ENCODE measurements around the gene HYPK.

Gene HYPK

DNA sequence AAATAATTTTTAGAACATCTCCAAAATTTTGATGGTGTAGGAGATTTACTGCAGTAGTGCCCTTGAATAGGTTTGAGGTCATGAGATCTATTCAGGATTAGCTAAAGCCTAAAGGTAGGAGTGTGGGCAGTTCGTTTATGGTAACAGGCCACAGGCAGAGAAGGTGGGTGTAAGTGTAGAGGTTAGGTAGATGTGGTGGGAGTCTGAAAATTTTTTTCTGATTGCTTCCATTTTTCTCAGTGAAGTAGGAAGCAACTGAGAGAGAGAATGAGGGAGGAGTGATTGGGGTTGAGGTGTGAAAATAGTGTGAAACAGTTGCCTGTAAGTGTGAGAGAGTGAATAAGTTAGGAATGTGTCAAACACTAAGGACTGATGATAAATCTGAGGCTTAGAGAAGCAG is 21.4 kb upstream of the HYPK start:
- no peak overlapping the region for H3K4me3 ChIP-seq (ENCODE audit: low read depth, low read length)
- no peak for DNase-seq (ENCODE audit: low read depth)
- TF ChIP-seq, protein P1, sequence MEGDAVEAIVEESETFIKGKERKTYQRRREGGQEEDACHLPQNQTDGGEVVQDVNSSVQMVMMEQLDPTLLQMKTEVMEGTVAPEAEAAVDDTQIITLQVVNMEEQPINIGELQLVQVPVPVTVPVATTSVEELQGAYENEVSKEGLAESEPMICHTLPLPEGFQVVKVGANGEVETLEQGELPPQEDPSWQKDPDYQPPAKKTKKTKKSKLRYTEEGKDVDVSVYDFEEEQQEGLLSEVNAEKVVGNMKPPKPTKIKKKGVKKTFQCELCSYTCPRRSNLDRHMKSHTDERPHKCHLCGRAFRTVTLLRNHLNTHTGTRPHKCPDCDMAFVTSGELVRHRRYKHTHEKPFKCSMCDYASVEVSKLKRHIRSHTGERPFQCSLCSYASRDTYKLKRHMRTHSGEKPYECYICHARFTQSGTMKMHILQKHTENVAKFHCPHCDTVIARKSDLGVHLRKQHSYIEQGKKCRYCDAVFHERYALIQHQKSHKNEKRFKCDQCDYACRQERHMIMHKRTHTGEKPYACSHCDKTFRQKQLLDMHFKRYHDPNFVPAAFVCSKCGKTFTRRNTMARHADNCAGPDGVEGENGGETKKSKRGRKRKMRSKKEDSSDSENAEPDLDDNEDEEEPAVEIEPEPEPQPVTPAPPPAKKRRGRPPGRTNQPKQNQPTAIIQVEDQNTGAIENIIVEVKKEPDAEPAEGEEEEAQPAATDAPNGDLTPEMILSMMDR (IDR thresholded peaks at IDR 0.05; ENCODE audit: control insufficient read depth, extremely low read depth, insufficient read depth): no peak

DNA sequence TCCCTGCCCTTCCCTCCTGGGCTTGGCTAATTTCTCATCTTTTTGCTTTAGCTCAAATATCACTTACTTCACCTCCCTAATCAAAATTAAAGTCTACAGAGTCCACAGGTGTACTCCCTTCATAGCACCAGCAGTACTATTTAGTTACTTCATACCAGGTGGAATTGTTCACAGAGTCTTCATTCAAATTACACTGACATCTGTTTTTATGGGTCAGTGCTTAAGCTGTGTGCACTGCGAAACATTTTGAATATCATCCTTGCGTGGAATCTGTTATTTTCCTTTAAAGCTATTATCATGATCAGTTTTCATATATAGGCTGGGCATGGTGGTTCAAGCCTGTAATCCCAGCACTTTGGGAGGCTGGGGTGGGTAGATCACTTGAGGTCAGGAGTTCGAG is 11.0 kb upstream of the HYPK start:
- DNase-seq (ENCODE audit: low read depth): no peak
- TF ChIP-seq, protein P1 (IDR thresholded peaks at IDR 0.05; ENCODE audit: control insufficient read depth, extremely low read depth, insufficient read depth): no peak
- H3K4me3 ChIP-seq (ENCODE audit: low read depth, low read length): no peak overlapping the region

GRCh38 chr15:43791993-43792760 is 8.2 kb upstream of the HYPK start, which contains the start of gene SERF2:
TSS of gene SERF2 (plus strand) at chr15:43792320. CDS start at chr15:43792377, 57 bp downstream.
- TF ChIP-seq, protein P1 (IDR thresholded peaks at IDR 0.05; ENCODE audit: control insufficient read depth, extremely low read depth, insufficient read depth): no peak
- DNase-seq (ENCODE audit: low read depth): peak; percentile 98
- H3K4me3 ChIP-seq (ENCODE audit: low read depth, low read length): peak within 1 kb of the TSS; percentile 91

DNA sequence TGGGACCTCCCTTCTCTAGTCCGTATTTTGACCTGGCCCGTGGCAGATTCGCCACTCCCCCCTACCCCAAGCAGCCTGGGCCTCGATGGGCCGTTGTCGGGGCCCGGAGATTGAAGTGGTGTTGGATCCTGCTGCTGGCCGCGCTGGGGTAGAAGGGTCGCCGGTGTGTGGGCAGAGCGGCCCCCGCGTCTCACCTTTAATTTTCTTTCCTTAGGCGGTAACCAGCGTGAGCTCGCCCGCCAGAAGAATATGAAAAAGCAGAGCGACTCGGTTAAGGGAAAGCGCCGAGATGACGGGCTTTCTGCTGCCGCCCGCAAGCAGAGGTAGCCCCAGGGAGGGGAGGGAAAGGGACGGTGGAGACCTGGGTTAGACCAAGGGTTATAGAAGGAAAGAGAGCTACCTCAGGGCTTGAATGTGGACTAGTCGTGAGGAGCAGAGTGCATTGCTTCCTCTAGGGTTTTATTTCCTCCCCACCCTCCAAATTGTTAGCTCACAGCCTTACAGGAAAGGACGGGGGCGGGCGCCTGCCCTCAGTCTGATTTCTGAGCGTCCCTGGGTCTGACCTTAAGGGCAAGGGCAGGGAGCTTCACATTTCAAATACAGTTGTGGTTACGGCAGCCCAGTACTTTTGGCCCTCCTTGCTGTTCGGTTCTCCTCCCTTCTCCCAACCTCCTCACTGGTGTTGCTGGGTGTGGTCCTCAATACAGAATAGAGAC is 7.5 kb upstream of the HYPK start:
- H3K4me3 ChIP-seq (ENCODE audit: low read depth, low read length): peak overlapping the region; percentile 91
- DNase-seq (ENCODE audit: low read depth): no peak
- TF ChIP-seq, protein P1 (IDR thresholded peaks at IDR 0.05; ENCODE audit: control insufficient read depth, extremely low read depth, insufficient read depth): no peak

GRCh38 chr15:43793647-43794046 is 6.8 kb upstream of the HYPK start:
- DNase-seq (ENCODE audit: low read depth): no peak
- TF ChIP-seq, protein P1 (IDR thresholded peaks at IDR 0.05; ENCODE audit: control insufficient read depth, extremely low read depth, insufficient read depth): no peak

GRCh38 chr15:43794269-43795037 is 5.9 kb upstream of the HYPK start:
- DNase-seq (ENCODE audit: low read depth): no peak
- no peak overlapping the region for H3K4me3 ChIP-seq (ENCODE audit: low read depth, low read length)
- TF ChIP-seq, protein P1 (IDR thresholded peaks at IDR 0.05; ENCODE audit: control insufficient read depth, extremely low read depth, insufficient read depth): no peak

More at GRCh38 chr15:43793647-43794046, 6.8 kb upstream of the HYPK start:
- H3K4me3 ChIP-seq (ENCODE audit: low read depth, low read length): peak overlapping the region; percentile 91

Data from LNCaP clone FGC (cell line).